GM12878 (cell line): ENCODE data around the gene LMTK3. TPM values are rescaled to one million over a fixed set of nuclear protein-coding genes. Genes with fewer than 3 reads are reported as not detected.

Experiments
- ATAC-seq: fragments of 200-7000 bp; cut with Tn5 transposase; 3 replicates; pipeline ENCODE4 v1.9.1; 2020; ENCODE audit warnings: mild to moderate bottlenecking, moderate library complexity
- BruUV-seq: library from RNA; stranded (reverse); fragments of 400-500 nt; replicated peaks from 2 replicates; lab custom pipeline; 2021; lab: Mats Ljungman, UMichigan
- CTCF ChIA-PET: fragments of 300-600 bp; sonication (Branson Sonifier 250); formaldehyde crosslinking; extraction: SDS; loops from one replicate; lab custom pipeline; 2021; ENCODE audit warnings: inconsistent platforms; lab: Yijun Ruan, JAX
- POLR2A ChIA-PET: fragments of 350-600 bp; formaldehyde crosslinking; extraction: SDS; loops from one replicate; lab custom pipeline; 2021; ENCODE audit warnings: inconsistent platforms; lab: Charles Lee
- RAD21 ChIA-PET: fragments of 300-600 bp; sonication (Branson Sonifier 250); formaldehyde crosslinking; loops from one replicate; lab custom pipeline; 2023; ENCODE audit warnings: antibody characterized with exemption; ENCODE audit not compliant: unreplicated experiment; lab: Charles Lee
- SMC1A ChIA-PET: fragments of 300-600 bp; sonication (Branson Sonifier 250); formaldehyde crosslinking; loops from one replicate; lab custom pipeline; 2023; ENCODE audit not compliant: unreplicated experiment, uncharacterized antibody; lab: Charles Lee
- DNase-seq: peaks from one replicate; pipeline ENCODE4 v3.0.0-alpha.2; 2011; ENCODE audit warnings: low read depth, low spot score
- FAIRE-seq: peaks from 3 replicates; lab custom pipeline; 2011; peaks lifted over from hg19 to GRCh38; lab: Jason Lieb, UNC
- H2AFZ ChIP-seq: 2 replicates; pipeline ENCODE4 v1.6.0; 2011; ENCODE audit warnings: low read depth, low read length, control low read depth; ENCODE audit not compliant: control insufficient read depth
- H3K27ac ChIP-seq: 2 replicates; pipeline ENCODE4 v1.5.1; 2011; ENCODE audit warnings: control low read depth; ENCODE audit not compliant: control insufficient read depth, insufficient read depth
- H3K27me3 ChIP-seq, 2 experiments: replicated peaks in 1 of 2; 2 replicates each; pipeline versions ENCODE4 v1.6.0 to v1.6.1; 2011; ENCODE audit warnings: low read length in 1 of 2; ENCODE audit not compliant: control insufficient read depth in 2 of 2, insufficient read depth in 2 of 2
- H3K36me3 ChIP-seq, 2 experiments: 2 replicates each; pipeline ENCODE4 v1.5.1; 2011; ENCODE audit warnings: low read length in 1 of 2; ENCODE audit not compliant: control insufficient read depth in 2 of 2, insufficient read depth in 2 of 2
- H3K4me1 ChIP-seq: 2 replicates; pipeline ENCODE4 v1.6.1; 2011; ENCODE audit warnings: mild to moderate bottlenecking, low read length, moderate library complexity, mixed read lengths; ENCODE audit not compliant: control insufficient read depth, insufficient read depth
- H3K4me2 ChIP-seq: 2 replicates; pipeline ENCODE4 v1.6.0; 2011; ENCODE audit warnings: control low read depth; ENCODE audit not compliant: control insufficient read depth, insufficient read depth
- H3K4me3 ChIP-seq: fragments of 200-600 bp; sonication (generic); 2 replicates; pipeline ENCODE4 v1.5.1; 2016
- H3K79me2 ChIP-seq: 2 replicates; pipeline ENCODE4 v1.6.0; 2011; ENCODE audit warnings: low read length; ENCODE audit not compliant: control insufficient read depth, insufficient read depth
- H3K9ac ChIP-seq: 2 replicates; pipeline ENCODE4 v1.8.0; 2011; ENCODE audit warnings: low read length, control low read depth, mixed read lengths; ENCODE audit not compliant: control insufficient read depth, insufficient read depth
- H3K9me3 ChIP-seq: replicated peaks from 3 replicates; pipeline ENCODE4 v1.5.1; 2011; ENCODE audit warnings: mild to moderate bottlenecking, low read length; ENCODE audit not compliant: control insufficient read depth, insufficient read depth
- H4K20me1 ChIP-seq: 2 replicates; pipeline ENCODE4 v1.6.0; 2011; ENCODE audit not compliant: control insufficient read depth, insufficient read depth
- BCL11A ChIP-seq: IDR thresholded peaks from 2 replicates; pipeline ENCODE4 v1.6.1; 2011; ENCODE audit warnings: low read depth, low read length
- BMI1 ChIP-seq: fragments of 450-650 bp; IDR thresholded peaks from 2 replicates; pipeline ENCODE4 v1.6.1; 2016; ENCODE audit warnings: mild to moderate bottlenecking, moderate library complexity, borderline replicate concordance
- CBX5 ChIP-seq: sonication (generic); IDR thresholded peaks from 2 replicates; pipeline ENCODE4 v1.6.1; 2016; ENCODE audit warnings: low read depth, moderate library complexity, mild to moderate bottlenecking, inconsistent platforms
- CEBPB ChIP-seq, 2 experiments: fragments of 150-350 bp in 1 of 2; IDR thresholded peaks; 2 replicates each; pipeline ENCODE4 v1.6.1; 2012 to 2014; ENCODE audit warnings: low read depth in 2 of 2, low read length in 2 of 2, borderline replicate concordance in 1 of 2, inconsistent platforms in 1 of 2
- CTCF ChIP-seq, 3 experiments: IDR thresholded peaks in 2 of 3; conservative IDR thresholded peaks in 1 of 3; 2 replicates each; pipeline ENCODE4 v1.5.1; 2011; ENCODE audit warnings: low read depth in 3 of 3, low read length in 3 of 3, mild to moderate bottlenecking in 3 of 3, control low read depth in 2 of 3, moderate library complexity in 2 of 3, inconsistent platforms in 1 of 3, mixed read lengths in 1 of 3; ENCODE audit not compliant: control insufficient read depth in 2 of 3, insufficient read depth in 1 of 3; ENCODE audit errors: extremely low read depth in 1 of 3
- DPF2 ChIP-seq: fragments of 450-650 bp; IDR thresholded peaks from 2 replicates; pipeline ENCODE4 v1.6.1; 2017; ENCODE audit warnings: mild to moderate bottlenecking
- HDGF ChIP-seq: fragments of 450-650 bp; IDR thresholded peaks from 2 replicates; pipeline ENCODE4 v1.6.1; 2016; ENCODE audit warnings: antibody characterized with exemption
- IKZF1 ChIP-seq: fragments of 450-650 bp; conservative IDR thresholded peaks from 2 replicates; pipeline ENCODE4 v1.6.1; 2017; ENCODE audit warnings: antibody characterized with exemption, mild to moderate bottlenecking
- IKZF2 ChIP-seq, 2 experiments: fragments of 450-650 bp; IDR thresholded peaks; 2 replicates each; pipeline ENCODE4 v1.6.1; 2017; ENCODE audit warnings: mild to moderate bottlenecking in 2 of 2, moderate library complexity in 2 of 2
- MTA3 ChIP-seq: IDR thresholded peaks from 2 replicates; pipeline ENCODE4 v1.6.1; 2012; ENCODE audit warnings: low read length, inconsistent platforms, borderline replicate concordance
- NFXL1 ChIP-seq: fragments of 450-650 bp; IDR thresholded peaks from 2 replicates; pipeline ENCODE4 v1.6.1; 2017; ENCODE audit warnings: antibody characterized with exemption, mild to moderate bottlenecking, borderline replicate concordance
- NFYA ChIP-seq: IDR thresholded peaks from 2 replicates; pipeline ENCODE4 v1.6.1; 2011; ENCODE audit warnings: low read depth, mild to moderate bottlenecking, low read length, improper control_type of control experiment, borderline replicate concordance
- NR2C2 ChIP-seq: IDR thresholded peaks from 2 replicates; pipeline ENCODE4 v1.6.1; 2011; ENCODE audit warnings: borderline replicate concordance, low read depth; ENCODE audit not compliant: control insufficient read depth, insufficient read length
- NRF1 ChIP-seq: conservative IDR thresholded peaks from 2 replicates; pipeline ENCODE4 v1.6.1; 2011; ENCODE audit warnings: mild to moderate bottlenecking, low read depth, low read length, improper control_type of control experiment
- POU2F2 ChIP-seq: IDR thresholded peaks from 3 replicates; pipeline ENCODE4 v1.6.1; 2011; ENCODE audit warnings: low read depth, mild to moderate bottlenecking, low read length, borderline replicate concordance
- RAD51 ChIP-seq: fragments of 450-650 bp; IDR thresholded peaks from 2 replicates; pipeline ENCODE4 v1.6.1; 2016; ENCODE audit warnings: moderate library complexity, mild to moderate bottlenecking, inconsistent platforms
- RB1 ChIP-seq: fragments of 450-650 bp; formaldehyde crosslinking; IDR thresholded peaks from 2 replicates; pipeline ENCODE4 v1.6.1; 2017; ENCODE audit warnings: mild to moderate bottlenecking, borderline replicate concordance
- RCOR1 ChIP-seq: conservative IDR thresholded peaks from 2 replicates; pipeline ENCODE4 v1.6.1; 2012; ENCODE audit warnings: low read depth, low read length, improper control_type of control experiment
- RELA ChIP-seq: fragments of 450-650 bp; IDR thresholded peaks from 2 replicates; pipeline ENCODE4 v1.8.0; 2014; ENCODE audit warnings: borderline replicate concordance; ENCODE audit not compliant: partially characterized antibody
- RUNX3 ChIP-seq: IDR thresholded peaks from 2 replicates; pipeline ENCODE4 v1.6.1; 2012; ENCODE audit warnings: low read length, inconsistent platforms
- SIX5 ChIP-seq: IDR thresholded peaks from 2 replicates; pipeline ENCODE4 v1.6.1; 2011; ENCODE audit warnings: mild to moderate bottlenecking, low read depth, low read length, moderate library complexity; ENCODE audit not compliant: severe bottlenecking
- SPI1 ChIP-seq: IDR thresholded peaks from 2 replicates; pipeline ENCODE4 v1.6.1; 2011; ENCODE audit warnings: low read depth, mild to moderate bottlenecking, low read length, moderate library complexity, borderline replicate concordance; ENCODE audit not compliant: insufficient read depth
- WGBS: methylation state at CpG from one replicate; pipeline ENCODE4 v1.1.6; 2016; ENCODE audit warnings: low lambda C conversion rate; ENCODE audit not compliant: insufficient replicate concordance, insufficient coverage; ENCODE audit errors: missing lambda C conversion rate; 5-methylcytosine and 5-hydroxymethylcytosine counted together
- in situ Hi-C: fragments of 300-500 bp; cut with MboI; formaldehyde crosslinking; loops from 9 replicates; pipeline ENCODE4 v1.14.3; 2018; ENCODE audit warnings: mixed read lengths
- intact Hi-C: fragments of 100-400 bp; cut with micrococcal nuclease; formaldehyde crosslinking; loops from one replicate; pipeline ENCODE4 v1.14.2; 2022; ENCODE audit not compliant: unreplicated experiment
- polyA plus RNA-seq, 11 experiments: library from polyadenylated mRNA; depleted of rRNA in 4 of 11; unstranded in 6 of 11; stranded (reverse) in 5 of 11; fragments of >200 nt; fragmentation: Nextera tagmentation in 4 of 11; fragmentation: Illumina TruSeq in 1 of 11; extraction: Ambion mirVana in 4 of 11; extraction: Trizol in 1 of 11; gene quantifications; 1 replicate in 1 of 11; 2 replicates in 10 of 11; pipeline versions ENCODE4 v1.2.1 to v1.2.3, GENCODE V29; 2011 to 2016; ENCODE audit warnings: inconsistent platforms in 2 of 11, missing spikeins in 2 of 11, low read depth in 1 of 11
- total RNA-seq, 4 experiments: library from RNA; depleted of rRNA in 3 of 4; stranded (reverse); fragments of >200 nt in 3 of 4; fragmentation: Illumina TruSeq in 1 of 4; extraction: Trizol in 1 of 4; gene quantifications; 2 replicates each; pipeline versions ENCODE4 v1.2.1 to v1.2.3, GENCODE V29; 2013 to 2021

The LMTK3 gene
- total and polyA plus RNA-seq, 10 of the 15 experiments (the other 5 are each of a cell fraction or from before 2014, with no cell fraction given), result under 0.01 to 0.28 (median 0.04) TPM; not detected in 3

- DNase-seq, result peak; percentile 95
- TSS peak; percentile 79 for BruUV-seq
- in situ Hi-C loops, result no loop called here
- peak within 1 kb of the TSS; percentile 84 for H2AFZ ChIP-seq
- ChIA-PET CTCF (interaction anchor here (0.7 to 3.3 kb wide), 8 partner anchors 13 to 138 kb away, joined by 3 to 18 read pairs (median 4); partner anchors contain the start of gene KDELR1), SMC1A (interaction anchor here (0.7 to 1.8 kb wide), 4 partner anchors 24 to 132 kb away, joined by 3 to 8 read pairs (median 4); partner anchors contain the start of gene KDELR1), RAD21 (interaction anchor here (0.7 to 1.7 kb wide), 6 partner anchors 45 to 138 kb away, joined by 3 to 10 read pairs (median 4); partner anchors contain the start of genes KDELR1 and TMEM143), POLR2A (interaction anchor here (0.5 to 1.0 kb wide), 5 partner anchors 22 to 82 kb away, joined by 3 to 5 read pairs (median 3); partner anchors contain the start of genes SYNGR4 and TMEM143)
- H3K27ac ChIP-seq, result peak within 1 kb of the TSS; percentile 89
- peak within 1 kb of the TSS; percentile 87 for H3K4me3 ChIP-seq
- peaks cover 9 to 13% of the 10 kb centered on the region in 2 experiments for H3K36me3 ChIP-seq
- peak; percentile 93 for ATAC-seq
- peak within 1 kb of the TSS; percentile 96 for H3K4me2 ChIP-seq
- H4K20me1 ChIP-seq, result no peaks in the 10 kb centered on the region
- WGBS, result under 1% methylated on average over 59 of the region's 61 CpGs
- peaks cover 17% of the 10 kb centered on the region for H3K79me2 ChIP-seq
- H3K9ac ChIP-seq, result peak within 1 kb of the TSS; percentile 79
- peaks cover 25% of the 10 kb centered on the region for H3K4me1 ChIP-seq
- FAIRE-seq, result peak; percentile 100
- intact Hi-C loops, result loop anchor here (1.0 kb wide), 1 partner anchor 95 kb away; no protein-coding TSS in a partner anchor
- no peaks in the 10 kb centered on the region for H3K9me3 ChIP-seq
- peaks cover 0 to 1% of the 10 kb centered on the region in 2 experiments; a peak in 1 of 4 replicates for H3K27me3 ChIP-seq
- no peak for TF ChIP-seq CBX5
- TF ChIP-seq RB1, result peak; percentile 78; the same call in 1 of the 2 replicates
- no peak for TF ChIP-seq BCL11A
- TF ChIP-seq NRF1, result no peak
- TF ChIP-seq BMI1, result peak; percentile 75; the same call in 1 of the 2 replicates
- TF ChIP-seq RUNX3, result peak; percentile 43
- TF ChIP-seq RELA, result peak; percentile 48
- 0 out of 2 replicates have a peak, but pooled peaks have one; percentile 16 for TF ChIP-seq DPF2
- TF ChIP-seq CTCF (IDR thresholded peaks at IDR 0.05 in 2 of 3, conservative IDR thresholded peaks at IDR 0.05 in 1 of 3; ENCODE audit: control insufficient read depth in 2 of 3, extremely low read depth in 1 of 3, insufficient read depth in 1 of 3, low read depth in 3 of 3, low read length in 3 of 3), result 0 out of 6 replicates have a peak, but pooled peaks of 1 of the 3 experiments have one; percentile 1
- peak; percentile 51 for TF ChIP-seq SPI1
- TF ChIP-seq NFXL1, result no peak
- no peak for TF ChIP-seq CEBPB (IDR thresholded peaks at IDR 0.05; ENCODE audit: borderline replicate concordance in 1 of 2, low read depth in 2 of 2, low read length in 2 of 2)
- no peak for TF ChIP-seq MTA3
- peak; percentile 95 for TF ChIP-seq IKZF1
- TF ChIP-seq RAD51, result peak; percentile 33; the same call in 1 of the 2 replicates
- TF ChIP-seq NR2C2, result no peak
- no peak for TF ChIP-seq NFYA
- peak; percentile 94 for TF ChIP-seq RCOR1
- TF ChIP-seq IKZF2 (IDR thresholded peaks at IDR 0.05), result peak; percentile 21 to 35; a peak in 2 of 4 replicates
- peak; percentile 86 for TF ChIP-seq SIX5
- peak; percentile 85 for TF ChIP-seq POU2F2
- 0 out of 2 replicates have a peak, but pooled peaks have one; percentile 60 for TF ChIP-seq HDGF
Observed at GRCh38 chr19:48445606-48446481, 65.8 kb downstream of the LMTK3 start, which contains the start of gene GRWD1. Gene GRWD1 (plus strand): TSS chr19:48445983. CDS start chr19:48446006, 23 bp downstream.
